Measurements from ENCODE around the gene SSPN.
A peak's percentile ranks its signal among the peaks of the same experiment; 100 is the strongest.

SSPN gene

GRCh38 chr12:26266881-26267280 is 71.5 kb downstream of the SSPN start:
- no peak for DNase-seq (ENCODE audit: low spot score)

- DNase-seq (ENCODE audit: low spot score): no peak
These were observed 73.6 kb downstream of the SSPN start for GRCh38 chr12:26268841-26269561.

- no peak for DNase-seq (ENCODE audit: low spot score)
These were observed 74.3 kb downstream of the SSPN start for GRCh38 chr12:26269562-26270284.

- no peak for DNase-seq (ENCODE audit: low spot score)
These were observed 75.7 kb downstream of the SSPN start for GRCh38 chr12:26271024-26271423.

GRCh38 chr12:26271889-26272492 is 76.6 kb downstream of the SSPN start:
- peak; percentile 35 for DNase-seq (ENCODE audit: low spot score)

- DNase-seq (ENCODE audit: low spot score): no peak
These were observed 77.5 kb downstream of the SSPN start for GRCh38 chr12:26272851-26273250.

GRCh38 chr12:26273811-26274210 is 78.4 kb downstream of the SSPN start:
- no peak for DNase-seq (ENCODE audit: low spot score)

- DNase-seq (ENCODE audit: low spot score): peak; percentile 93
These were observed 79.3 kb downstream of the SSPN start for GRCh38 chr12:26274441-26275312.

GRCh38 chr12:26275313-26276131 is 80.1 kb downstream of the SSPN start:
- no peak for DNase-seq (ENCODE audit: low spot score)

- DNase-seq (ENCODE audit: low spot score): no peak
These were observed 81.3 kb downstream of the SSPN start for GRCh38 chr12:26276709-26277108.

GRCh38 chr12:26277506-26278246 is 82.3 kb downstream of the SSPN start:
- DNase-seq (ENCODE audit: low spot score): peak; percentile 56

GRCh38 chr12:26278266-26278665 is 82.9 kb downstream of the SSPN start:
- DNase-seq (ENCODE audit: low spot score): no peak

GRCh38 chr12:26278666-26279065 is 83.3 kb downstream of the SSPN start:
- no peak for DNase-seq (ENCODE audit: low spot score)

GRCh38 chr12:26279091-26279490 is 83.7 kb downstream of the SSPN start:
- no peak for DNase-seq (ENCODE audit: low spot score)

GRCh38 chr12:26279908-26280307 is 84.5 kb downstream of the SSPN start:
- no peak for DNase-seq (ENCODE audit: low spot score)

GRCh38 chr12:26280869-26281268 is 85.5 kb downstream of the SSPN start:
- DNase-seq (ENCODE audit: low spot score): no peak

GRCh38 chr12:26281320-26281719 is 85.9 kb downstream of the SSPN start:
- DNase-seq (ENCODE audit: low spot score): peak; percentile 57

- no peak for DNase-seq (ENCODE audit: low spot score)
These were observed 87.1 kb downstream of the SSPN start for GRCh38 chr12:26282339-26282940.

- no peak for DNase-seq (ENCODE audit: low spot score)
These were observed 87.7 kb downstream of the SSPN start for GRCh38 chr12:26283046-26283445.

GRCh38 chr12:26283617-26284016 is 88.2 kb downstream of the SSPN start:
- DNase-seq (ENCODE audit: low spot score): no peak

Measured in AG08395 (cell line).